MM.1S (cell line): ENCODE measurements around the gene ARL2BP.

ENCODE experiments used
- DNase-seq: peaks from one replicate; pipeline ENCODE4 v3.0.0-alpha.2; 2015
- H2AFZ ChIP-seq: fragments of 300-600 bp; sonication (generic); 2 replicates; pipeline ENCODE4 v1.6.0; 2016; ENCODE audit warnings: antibody characterized with exemption, low read length
- H3F3A ChIP-seq: fragments of 300-600 bp; sonication (generic); 2 replicates; pipeline ENCODE4 v1.6.1; 2016; ENCODE audit warnings: mild to moderate bottlenecking, antibody characterized with exemption, low read length, moderate library complexity, mixed read lengths; ENCODE audit not compliant: insufficient read depth
- H3K27ac ChIP-seq: fragments of 300-600 bp; sonication (generic); 2 replicates; pipeline ENCODE4 v1.5.1; 2016; ENCODE audit warnings: mild to moderate bottlenecking, low read length
- H3K27me3 ChIP-seq: fragments of 300-600 bp; sonication (generic); replicated peaks from 2 replicates; pipeline ENCODE4 v1.6.0; 2016; ENCODE audit warnings: low read length; ENCODE audit not compliant: insufficient read depth
- H3K36me3 ChIP-seq: fragments of 300-600 bp; sonication (generic); replicated peaks from 2 replicates; pipeline ENCODE4 v1.6.1; 2016; ENCODE audit warnings: mild to moderate bottlenecking, low read length, mixed read lengths; ENCODE audit not compliant: insufficient read depth
- H3K4me1 ChIP-seq: fragments of 300-600 bp; sonication (generic); 2 replicates; pipeline ENCODE4 v1.6.1; 2016; ENCODE audit warnings: low read length, mixed read lengths
- H3K4me2 ChIP-seq: fragments of 300-600 bp; sonication (generic); 2 replicates; pipeline ENCODE4 v1.6.0; 2016; ENCODE audit warnings: low read depth, low read length
- H3K4me3 ChIP-seq: fragments of 300-600 bp; sonication (generic); 2 replicates; pipeline ENCODE4 v1.5.1; 2016; ENCODE audit warnings: low read length, mixed read lengths
- H3K79me2 ChIP-seq: fragments of 300-600 bp; sonication (generic); 2 replicates; pipeline ENCODE4 v1.6.1; 2016; ENCODE audit warnings: mixed run types, low read length, mixed read lengths
- H3K9ac ChIP-seq: fragments of 300-600 bp; sonication (generic); 2 replicates; pipeline ENCODE4 v1.6.1; 2016; ENCODE audit warnings: low read length, mixed read lengths
- H3K9me2 ChIP-seq: fragments of 300-600 bp; sonication (generic); replicated peaks from 2 replicates; pipeline ENCODE4 v1.6.1; 2016; ENCODE audit warnings: mild to moderate bottlenecking, low read length, mixed read lengths; ENCODE audit not compliant: insufficient read depth
- H3K9me3 ChIP-seq: fragments of 300-600 bp; sonication (generic); replicated peaks from 2 replicates; pipeline ENCODE4 v1.6.1; 2016; ENCODE audit warnings: mild to moderate bottlenecking, low read length, mixed read lengths; ENCODE audit not compliant: insufficient read depth
- H4K20me1 ChIP-seq: fragments of 300-600 bp; sonication (generic); 2 replicates; pipeline ENCODE4 v1.6.1; 2016; ENCODE audit warnings: mild to moderate bottlenecking, low read length, moderate library complexity, mixed read lengths; ENCODE audit not compliant: insufficient read depth
- CTCF ChIP-seq: fragments of 300-600 bp; sonication (generic); IDR thresholded peaks from 2 replicates; pipeline ENCODE4 v1.5.1; 2016; ENCODE audit warnings: antibody characterized with exemption, low read length, mixed read lengths
- EZH2 ChIP-seq: fragments of 300-600 bp; sonication (generic); optimal IDR thresholded peaks from 2 replicates; pipeline ENCODE3; 2017; ENCODE audit warnings: low read depth, mild to moderate bottlenecking, antibody characterized with exemption, low read length, mixed read lengths
- EZH2phosphoT487 ChIP-seq: fragments of 300-600 bp; sonication (generic); IDR thresholded peaks from 2 replicates; pipeline ENCODE4 v1.6.1; 2018; ENCODE audit warnings: antibody characterized with exemption, low read length

The ARL2BP gene

GRCh38 chr16:57233944-57234706 is 10.9 kb upstream of the ARL2BP start:
- Histone ChIP-seq H3F3A (no peaks in the 10 kb centered on the region), H3K9me2 (no peaks in the 10 kb centered on the region), H3K4me1 (peaks cover 3% of the 10 kb centered on the region; the same call in 1 of the 2 replicates), H3K9ac (no peak overlapping the region), H3K4me2 (no peak overlapping the region), H3K4me3 (no peak overlapping the region), H4K20me1 (no peaks in the 10 kb centered on the region), H3K9me3 (no peaks in the 10 kb centered on the region), H3K27me3 (no peaks in the 10 kb centered on the region), H3K79me2 (no peaks in the 10 kb centered on the region), H2AFZ (no peak overlapping the region), H3K36me3 (peaks cover 17% of the 10 kb centered on the region), H3K27ac (no peak overlapping the region)
- TF ChIP-seq EZH2: no peak
- no peak for DNase-seq

GRCh38 chr16:57234707-57235092 is 10.4 kb upstream of the ARL2BP start:
- H3K79me2 ChIP-seq: no peaks in the 10 kb centered on the region
- no peaks in the 10 kb centered on the region for H3F3A ChIP-seq
- H3K4me3 ChIP-seq: no peak overlapping the region
- no peaks in the 10 kb centered on the region for H3K27me3 ChIP-seq
- no peak overlapping the region for H3K4me2 ChIP-seq
- no peak overlapping the region for H3K9ac ChIP-seq
- no peak overlapping the region for H2AFZ ChIP-seq
- H3K27ac ChIP-seq: peak overlapping the region; percentile 2; the same call in 1 of the 2 replicates
- H3K4me1 ChIP-seq: peaks cover 3% of the 10 kb centered on the region; the same call in 1 of the 2 replicates
- no peaks in the 10 kb centered on the region for H3K9me3 ChIP-seq
- H4K20me1 ChIP-seq: no peaks in the 10 kb centered on the region
- DNase-seq: no peak
- no peaks in the 10 kb centered on the region for H3K9me2 ChIP-seq
- TF ChIP-seq CTCF: no peak
- TF ChIP-seq EZH2: no peak
- no peak for TF ChIP-seq EZH2phosphoT487
- peaks cover 21% of the 10 kb centered on the region for H3K36me3 ChIP-seq

- Histone ChIP-seq H3K27ac (peak overlapping the region; percentile 2; the same call in 1 of the 2 replicates), H3K4me1 (peaks cover 3% of the 10 kb centered on the region; the same call in 1 of the 2 replicates), H3K27me3 (no peaks in the 10 kb centered on the region), H4K20me1 (no peaks in the 10 kb centered on the region), H2AFZ (no peak overlapping the region), H3K9me3 (no peaks in the 10 kb centered on the region), H3K9me2 (no peaks in the 10 kb centered on the region), H3K36me3 (peaks cover 21% of the 10 kb centered on the region), H3K4me2 (no peak overlapping the region), H3F3A (no peaks in the 10 kb centered on the region), H3K79me2 (no peaks in the 10 kb centered on the region), H3K4me3 (no peak overlapping the region), H3K9ac (no peak overlapping the region)
- TF ChIP-seq EZH2phosphoT487 (no peak), EZH2 (no peak), CTCF (no peak)
- no peak for DNase-seq
Observed at GRCh38 chr16:57235128-57236021, 9.7 kb upstream of the ARL2BP start.
